ENCODE data around the gene OPN5.

OPN5 gene

DNA sequence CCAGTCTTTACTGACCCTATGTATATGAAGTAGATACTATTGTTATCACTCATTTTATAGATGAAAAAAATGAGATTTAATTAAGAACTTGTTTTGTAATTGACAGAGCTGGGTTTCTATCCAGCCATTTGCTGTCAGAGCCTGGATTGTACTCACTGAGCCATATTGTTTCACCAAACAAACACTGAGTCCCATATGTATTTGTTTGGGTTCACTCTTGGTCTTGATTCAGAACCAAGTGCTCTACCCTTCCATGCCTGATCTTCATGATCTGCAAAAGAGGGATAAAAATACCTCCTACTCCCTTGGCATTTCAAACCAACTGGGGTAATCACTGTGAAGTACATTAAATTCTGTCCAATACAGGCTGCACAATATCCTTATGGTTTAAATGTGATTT lies 52.4 kb downstream of the OPN5 start:
- TF ChIP-seq, protein P1, sequence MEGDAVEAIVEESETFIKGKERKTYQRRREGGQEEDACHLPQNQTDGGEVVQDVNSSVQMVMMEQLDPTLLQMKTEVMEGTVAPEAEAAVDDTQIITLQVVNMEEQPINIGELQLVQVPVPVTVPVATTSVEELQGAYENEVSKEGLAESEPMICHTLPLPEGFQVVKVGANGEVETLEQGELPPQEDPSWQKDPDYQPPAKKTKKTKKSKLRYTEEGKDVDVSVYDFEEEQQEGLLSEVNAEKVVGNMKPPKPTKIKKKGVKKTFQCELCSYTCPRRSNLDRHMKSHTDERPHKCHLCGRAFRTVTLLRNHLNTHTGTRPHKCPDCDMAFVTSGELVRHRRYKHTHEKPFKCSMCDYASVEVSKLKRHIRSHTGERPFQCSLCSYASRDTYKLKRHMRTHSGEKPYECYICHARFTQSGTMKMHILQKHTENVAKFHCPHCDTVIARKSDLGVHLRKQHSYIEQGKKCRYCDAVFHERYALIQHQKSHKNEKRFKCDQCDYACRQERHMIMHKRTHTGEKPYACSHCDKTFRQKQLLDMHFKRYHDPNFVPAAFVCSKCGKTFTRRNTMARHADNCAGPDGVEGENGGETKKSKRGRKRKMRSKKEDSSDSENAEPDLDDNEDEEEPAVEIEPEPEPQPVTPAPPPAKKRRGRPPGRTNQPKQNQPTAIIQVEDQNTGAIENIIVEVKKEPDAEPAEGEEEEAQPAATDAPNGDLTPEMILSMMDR (IDR thresholded peaks at IDR 0.05; ENCODE audit: insufficient read depth, missing control alignments), result no peak
- FAIRE-seq, result no peak
- no peak for DNase-seq (ENCODE audit: insufficient read length, low spot score)

- TF ChIP-seq, protein P1 (IDR thresholded peaks at IDR 0.05; ENCODE audit: insufficient read depth, missing control alignments), result no peak
- no peak for DNase-seq (ENCODE audit: insufficient read length, low spot score)
- no peak for FAIRE-seq
Measured at GRCh38 chr6:47836046-47836445, 54.2 kb downstream of the OPN5 start.

GRCh38 chr6:47836639-47837038 lies 54.8 kb downstream of the OPN5 start:
- FAIRE-seq, result no peak
- TF ChIP-seq, protein P1 (IDR thresholded peaks at IDR 0.05; ENCODE audit: insufficient read depth, missing control alignments), result no peak
- DNase-seq (ENCODE audit: insufficient read length, low spot score), result no peak

DNA sequence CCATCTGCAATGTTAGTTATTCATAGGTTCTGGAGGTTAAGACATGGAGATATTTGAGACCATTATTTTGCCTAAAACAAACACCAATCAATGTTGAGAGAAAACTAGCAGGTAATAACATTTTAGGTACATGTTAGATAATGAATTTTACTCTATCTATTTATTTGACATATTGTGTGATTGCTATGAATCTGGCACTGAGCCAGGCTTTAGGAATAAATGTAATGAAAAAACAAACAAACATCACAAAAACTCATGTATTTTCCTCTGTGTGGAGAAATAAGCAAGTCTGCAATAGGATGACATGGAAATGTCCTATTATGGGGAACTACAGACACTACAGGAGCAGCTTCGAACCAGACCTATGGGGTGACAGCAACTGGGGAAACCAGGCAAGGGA lies 57.8 kb downstream of the OPN5 start:
- FAIRE-seq, result no peak
- TF ChIP-seq, protein P1 (IDR thresholded peaks at IDR 0.05; ENCODE audit: insufficient read depth, missing control alignments), result no peak
- DNase-seq (ENCODE audit: insufficient read length, low spot score), result no peak

DNA sequence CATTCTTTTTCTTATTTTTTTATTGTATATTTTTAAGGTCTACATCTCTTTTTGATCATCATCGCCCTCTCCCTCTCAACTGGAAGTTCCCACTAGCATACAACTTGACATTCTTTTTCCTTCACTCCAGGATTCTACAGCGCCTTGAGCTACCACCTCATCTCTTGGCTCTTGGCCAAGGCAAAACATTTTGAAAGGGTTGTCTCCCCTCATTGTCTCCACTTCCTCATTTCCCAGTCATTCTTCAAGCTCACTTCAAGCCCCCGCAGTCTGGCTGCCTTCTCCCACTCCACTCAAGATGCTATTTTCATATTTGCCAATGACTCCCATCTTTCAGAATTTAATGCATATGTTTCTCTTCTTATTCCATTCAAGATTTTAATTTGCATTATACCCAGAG lies 63.0 kb downstream of the OPN5 start:
- DNase-seq (ENCODE audit: insufficient read length, low spot score), result no peak
- TF ChIP-seq, protein P1 (IDR thresholded peaks at IDR 0.05; ENCODE audit: insufficient read depth, missing control alignments), result no peak
- FAIRE-seq, result no peak

GRCh38 chr6:47846752-47847151 lies 64.9 kb downstream of the OPN5 start:
- FAIRE-seq (no peak), DNase-seq (ENCODE audit: insufficient read length, low spot score) (no peak)
- TF ChIP-seq, protein P1 (IDR thresholded peaks at IDR 0.05; ENCODE audit: insufficient read depth, missing control alignments), result no peak

DNA sequence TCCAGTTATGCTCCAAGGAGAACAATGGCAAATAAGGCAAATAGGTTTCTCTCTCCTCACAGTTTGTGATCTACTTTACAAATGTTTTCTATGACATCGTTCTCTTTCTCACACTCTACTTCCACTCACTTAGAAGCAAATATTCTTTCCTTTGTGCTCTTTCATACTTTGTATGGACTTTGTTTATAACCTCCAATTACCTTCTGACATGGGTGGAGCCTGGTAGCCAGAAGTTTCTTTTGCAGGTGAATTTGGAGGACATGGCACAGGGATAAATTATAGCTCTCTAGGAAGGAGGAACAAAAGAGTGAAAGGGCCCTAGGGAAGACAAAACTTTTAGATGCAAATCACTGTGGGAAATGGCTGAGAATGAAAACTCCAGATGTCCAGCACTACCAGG lies 69.3 kb downstream of the OPN5 start:
- DNase-seq (ENCODE audit: insufficient read length, low spot score) (no peak), FAIRE-seq (no peak)
- TF ChIP-seq, protein P1 (IDR thresholded peaks at IDR 0.05; ENCODE audit: insufficient read depth, missing control alignments), result no peak

Measured in D721Med (cell line).